ENCODE measurements around the gene LRRC47.

DNA sequence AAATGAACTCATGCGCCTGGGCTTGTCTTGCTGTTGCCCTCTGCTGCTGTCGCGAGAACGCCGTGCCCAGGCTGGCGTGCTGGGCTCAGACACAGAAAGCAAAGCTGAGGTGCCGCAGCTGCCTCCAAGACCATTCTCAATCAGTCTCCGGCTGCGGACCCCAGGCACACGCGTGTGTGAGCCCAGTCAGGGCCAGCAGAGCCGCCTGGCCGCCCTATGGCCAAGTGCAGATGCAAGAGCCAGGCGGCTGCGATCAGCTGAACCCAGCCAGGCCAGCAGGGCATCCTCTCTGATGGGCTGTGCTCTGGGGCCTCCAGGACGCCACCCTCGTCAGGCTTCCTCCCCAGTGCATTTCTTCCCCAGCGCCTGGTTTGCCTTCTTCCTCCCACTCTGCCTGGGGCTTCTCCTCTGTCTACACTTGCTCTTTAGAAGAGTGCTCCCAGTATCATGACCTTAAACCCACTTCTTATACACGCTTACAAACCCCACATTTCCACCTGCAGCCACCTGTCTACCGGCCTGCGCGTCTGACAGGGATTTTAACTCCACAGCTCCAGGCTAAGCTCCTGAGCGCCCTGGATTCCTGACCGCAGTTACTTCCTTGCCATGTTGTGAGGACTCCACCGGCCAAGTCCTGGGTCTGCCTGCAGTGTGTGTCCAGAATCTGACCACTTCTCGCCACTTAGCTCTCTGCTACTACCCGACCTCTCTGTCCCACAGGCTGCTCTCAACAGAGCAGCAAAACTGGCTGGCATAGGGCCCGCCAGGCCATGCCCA, 21.7 kb upstream of the LRRC47 start:
- TF ChIP-seq, protein P1, sequence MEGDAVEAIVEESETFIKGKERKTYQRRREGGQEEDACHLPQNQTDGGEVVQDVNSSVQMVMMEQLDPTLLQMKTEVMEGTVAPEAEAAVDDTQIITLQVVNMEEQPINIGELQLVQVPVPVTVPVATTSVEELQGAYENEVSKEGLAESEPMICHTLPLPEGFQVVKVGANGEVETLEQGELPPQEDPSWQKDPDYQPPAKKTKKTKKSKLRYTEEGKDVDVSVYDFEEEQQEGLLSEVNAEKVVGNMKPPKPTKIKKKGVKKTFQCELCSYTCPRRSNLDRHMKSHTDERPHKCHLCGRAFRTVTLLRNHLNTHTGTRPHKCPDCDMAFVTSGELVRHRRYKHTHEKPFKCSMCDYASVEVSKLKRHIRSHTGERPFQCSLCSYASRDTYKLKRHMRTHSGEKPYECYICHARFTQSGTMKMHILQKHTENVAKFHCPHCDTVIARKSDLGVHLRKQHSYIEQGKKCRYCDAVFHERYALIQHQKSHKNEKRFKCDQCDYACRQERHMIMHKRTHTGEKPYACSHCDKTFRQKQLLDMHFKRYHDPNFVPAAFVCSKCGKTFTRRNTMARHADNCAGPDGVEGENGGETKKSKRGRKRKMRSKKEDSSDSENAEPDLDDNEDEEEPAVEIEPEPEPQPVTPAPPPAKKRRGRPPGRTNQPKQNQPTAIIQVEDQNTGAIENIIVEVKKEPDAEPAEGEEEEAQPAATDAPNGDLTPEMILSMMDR (IDR thresholded peaks at IDR 0.05; ENCODE audit: low read length) = no peak
- TF ChIP-seq EZH2 (optimal IDR thresholded peaks at IDR 0.05; ENCODE audit: low read depth, low read length) = no peak
